Chondrocyte (in vitro differentiated cells): ENCODE measurements around the gene ZNF628. TPM values are rescaled to one million over a fixed set of nuclear protein-coding genes. Genes with fewer than 3 reads are reported as not detected.

ENCODE experiments used
- DNase-seq: peaks from one replicate; pipeline ENCODE4 v3.0.0; 2021; ENCODE audit warnings: mixed read lengths, low spot score
- H3K27ac Mint-ChIP-seq: one replicate; pipeline ENCODE4 v1.8.0; 2021; ENCODE audit warnings: mild to moderate bottlenecking, moderate library complexity, mixed read lengths; ENCODE audit not compliant: unreplicated experiment
- H3K27me3 Mint-ChIP-seq: 2 replicates; pipeline ENCODE4 v1.8.0; 2021; ENCODE audit warnings: low read depth, mixed read lengths
- H3K36me3 Mint-ChIP-seq: 2 replicates; pipeline ENCODE4 v1.8.0; 2021; ENCODE audit warnings: low read depth, mixed read lengths
- H3K4me1 Mint-ChIP-seq: 2 replicates; pipeline ENCODE4 v1.8.0; 2021; ENCODE audit warnings: low read depth, mild to moderate bottlenecking, mixed read lengths
- H3K4me3 Mint-ChIP-seq: one replicate; pipeline ENCODE4 v1.8.0; 2021; ENCODE audit warnings: mild to moderate bottlenecking, moderate library complexity, mixed read lengths; ENCODE audit not compliant: unreplicated experiment
- H3K9me3 Mint-ChIP-seq: 2 replicates; pipeline ENCODE4 v1.8.0; 2021; ENCODE audit warnings: low read depth, mixed read lengths
- total RNA-seq: library from RNA; stranded (reverse); gene quantifications from 3 replicates; pipeline ENCODE4 v1.2.1, GENCODE V29; 2021
- TF ChIP-seq, protein P1 (sequence below): fragments of 200-600 bp; sonication (generic); IDR thresholded peaks from 2 replicates; pipeline ENCODE4 v1.5.0; 2021; ENCODE audit warnings: antibody characterized with exemption, mild to moderate bottlenecking, moderate library complexity

Gene ZNF628
- total RNA-seq, 1 donor from 2014 or later: 9.4 TPM

DNA sequence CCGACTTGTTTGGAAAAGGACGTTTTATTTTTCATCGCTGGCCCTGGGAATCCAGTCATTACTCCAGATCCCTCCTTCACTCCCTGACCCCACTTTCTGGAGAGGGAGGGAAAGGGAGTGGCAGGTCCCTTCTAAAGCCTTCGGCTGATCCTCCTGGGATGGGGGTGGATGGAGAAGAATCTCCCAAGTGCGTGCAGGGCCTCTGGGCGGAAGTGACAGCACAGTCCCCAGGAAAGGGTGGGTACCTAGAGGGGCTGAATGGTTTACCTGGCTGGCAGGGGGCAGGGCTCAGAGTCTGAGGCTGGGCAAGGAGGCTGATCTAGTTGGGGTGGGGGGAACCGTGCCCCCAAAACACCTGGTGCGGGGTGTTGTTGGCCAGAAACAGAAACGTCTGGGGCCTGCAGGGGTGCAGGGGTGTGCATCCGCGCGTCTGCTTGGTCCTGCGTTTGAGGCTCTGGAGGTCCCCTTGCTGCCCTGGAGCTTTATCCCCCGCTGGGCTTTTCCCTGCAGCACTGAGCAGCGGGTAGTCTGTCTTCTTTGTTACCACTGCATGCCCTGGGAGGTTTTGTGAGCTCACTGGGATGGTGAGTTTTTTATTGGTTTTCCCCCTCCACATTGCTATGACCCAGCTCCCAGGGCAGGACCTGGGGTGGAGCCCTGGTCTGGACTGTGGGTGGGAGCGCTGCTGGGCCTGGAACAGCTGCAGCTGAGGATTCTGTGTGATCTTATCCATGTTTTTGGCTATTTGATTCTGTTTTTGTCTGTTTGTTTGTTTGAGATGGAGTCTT lies 3.0 kb upstream of the ZNF628 start:
- DNase-seq: no peak
- Mint-ChIP-seq H3K4me1 (peaks cover 31% of the 10 kb centered on the region), H3K27ac (no peak overlapping the region), H3K36me3 (no peaks in the 10 kb centered on the region), H3K9me3 (no peaks in the 10 kb centered on the region), H3K27me3 (no peaks in the 10 kb centered on the region), H3K4me3 (no peak overlapping the region)
- TF ChIP-seq, protein P1, sequence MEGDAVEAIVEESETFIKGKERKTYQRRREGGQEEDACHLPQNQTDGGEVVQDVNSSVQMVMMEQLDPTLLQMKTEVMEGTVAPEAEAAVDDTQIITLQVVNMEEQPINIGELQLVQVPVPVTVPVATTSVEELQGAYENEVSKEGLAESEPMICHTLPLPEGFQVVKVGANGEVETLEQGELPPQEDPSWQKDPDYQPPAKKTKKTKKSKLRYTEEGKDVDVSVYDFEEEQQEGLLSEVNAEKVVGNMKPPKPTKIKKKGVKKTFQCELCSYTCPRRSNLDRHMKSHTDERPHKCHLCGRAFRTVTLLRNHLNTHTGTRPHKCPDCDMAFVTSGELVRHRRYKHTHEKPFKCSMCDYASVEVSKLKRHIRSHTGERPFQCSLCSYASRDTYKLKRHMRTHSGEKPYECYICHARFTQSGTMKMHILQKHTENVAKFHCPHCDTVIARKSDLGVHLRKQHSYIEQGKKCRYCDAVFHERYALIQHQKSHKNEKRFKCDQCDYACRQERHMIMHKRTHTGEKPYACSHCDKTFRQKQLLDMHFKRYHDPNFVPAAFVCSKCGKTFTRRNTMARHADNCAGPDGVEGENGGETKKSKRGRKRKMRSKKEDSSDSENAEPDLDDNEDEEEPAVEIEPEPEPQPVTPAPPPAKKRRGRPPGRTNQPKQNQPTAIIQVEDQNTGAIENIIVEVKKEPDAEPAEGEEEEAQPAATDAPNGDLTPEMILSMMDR: no peak

DNA sequence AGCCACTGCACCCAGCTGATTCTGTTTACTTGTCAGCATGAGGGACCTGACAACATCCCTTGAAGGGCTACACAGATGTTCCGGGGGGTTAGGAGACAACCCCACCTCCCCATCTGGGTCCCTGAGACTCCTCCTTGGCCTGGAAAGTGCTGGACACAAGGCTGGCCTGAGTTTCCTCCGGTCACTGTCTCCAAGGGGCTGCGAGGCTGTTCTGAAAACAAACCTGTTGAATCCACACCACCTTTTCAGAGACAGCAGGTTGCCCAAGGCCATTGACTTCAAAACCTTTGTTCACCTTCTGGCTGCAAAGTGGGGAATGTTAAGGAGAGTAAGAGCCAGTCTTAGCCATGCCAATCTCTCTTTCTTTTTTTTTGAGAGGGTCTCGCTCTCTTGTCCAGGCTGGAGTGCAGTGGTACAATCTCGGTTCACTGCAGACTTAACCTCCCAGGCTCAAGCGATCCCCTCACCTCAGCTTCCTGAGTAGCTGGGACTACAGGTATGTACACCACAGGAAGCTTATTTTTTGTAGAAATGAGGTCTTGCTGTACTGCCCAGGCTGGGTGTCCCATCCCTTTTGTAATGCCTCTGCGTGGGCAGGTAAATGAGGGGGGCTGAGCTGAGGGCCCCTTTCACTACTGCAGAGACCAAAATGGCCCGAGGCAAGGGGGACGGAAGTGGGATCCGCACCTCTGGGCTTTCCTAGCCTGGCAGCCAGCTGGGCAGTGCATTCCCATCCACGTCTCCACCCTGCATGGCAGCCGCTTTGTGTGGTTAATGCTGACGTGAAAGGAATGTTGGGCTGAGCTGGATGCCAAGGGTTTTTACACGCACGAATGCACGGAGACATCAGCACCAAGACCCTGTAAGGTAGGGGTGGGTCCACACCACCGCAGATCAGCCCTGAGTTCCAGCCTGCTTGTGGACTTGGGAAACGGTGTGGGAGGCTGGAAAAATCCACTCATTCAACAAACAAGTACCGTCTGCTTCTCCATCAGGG lies 1.9 kb upstream of the ZNF628 start:
- DNase-seq: peak; percentile 68
- H3K27ac Mint-ChIP-seq: peak overlapping the region; percentile 96

DNA sequence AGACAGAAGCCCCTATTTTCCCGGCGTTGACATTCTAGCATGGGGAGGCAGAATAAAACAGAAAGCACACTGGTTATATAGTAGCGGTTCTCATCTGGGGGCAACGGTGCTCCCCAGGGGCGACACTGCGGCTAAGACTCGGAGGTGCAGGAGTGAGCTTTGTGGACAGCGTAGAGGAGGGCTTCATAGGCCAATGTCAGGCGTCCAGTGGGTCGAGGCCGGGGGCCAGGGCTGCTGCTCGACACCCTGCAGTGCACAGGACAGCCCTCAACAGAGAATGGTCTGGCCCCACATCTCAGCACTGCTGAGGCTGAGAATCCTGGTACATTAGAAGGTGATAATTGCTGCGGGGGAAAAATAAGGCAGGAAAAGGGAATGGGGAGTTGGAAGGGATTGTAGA lies 1.5 kb downstream of the ZNF628 start:
- Mint-ChIP-seq H3K4me1 (peaks cover 41% of the 10 kb centered on the region), H3K9me3 (no peaks in the 10 kb centered on the region), H3K36me3 (no peaks in the 10 kb centered on the region), H3K27me3 (no peaks in the 10 kb centered on the region), H3K27ac (peak overlapping the region; percentile 67), H3K4me3 (peak overlapping the region; percentile 94)
- peak; percentile 70 for DNase-seq
- TF ChIP-seq, protein P1: no peak

More for the DNA sequence above, 1.9 kb upstream of the ZNF628 start:
- Mint-ChIP-seq H3K9me3 (no peaks in the 10 kb centered on the region), H3K27me3 (no peaks in the 10 kb centered on the region), H3K4me1 (peaks cover 41% of the 10 kb centered on the region), H3K4me3 (no peak overlapping the region), H3K36me3 (no peaks in the 10 kb centered on the region)
- TF ChIP-seq, protein P1: no peak

DNA sequence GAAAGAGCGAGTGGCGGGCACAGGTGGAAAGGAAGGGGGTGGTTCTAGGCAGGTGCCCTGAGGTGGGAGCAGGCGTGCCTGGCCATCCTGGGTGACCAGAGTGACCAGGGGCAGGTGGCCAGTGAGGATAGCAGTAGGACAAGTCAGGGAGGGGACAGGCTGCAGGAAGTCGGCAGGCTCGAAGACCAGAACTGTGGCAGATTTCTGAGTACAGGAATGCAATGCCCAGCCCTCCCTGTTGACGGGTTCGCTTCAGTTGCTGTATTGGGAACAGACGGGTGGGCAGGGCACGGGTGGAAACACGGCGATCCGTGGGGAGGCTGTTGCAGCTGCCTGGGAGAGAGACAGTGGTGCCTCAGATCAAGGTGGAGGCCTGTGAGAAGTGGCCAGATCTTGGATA lies 1.9 kb downstream of the ZNF628 start:
- Mint-ChIP-seq H3K27ac (peak overlapping the region; percentile 23), H3K4me3 (peak overlapping the region; percentile 94), H3K9me3 (no peaks in the 10 kb centered on the region), H3K4me1 (peaks cover 41% of the 10 kb centered on the region), H3K27me3 (no peaks in the 10 kb centered on the region), H3K36me3 (no peaks in the 10 kb centered on the region)
- TF ChIP-seq, protein P1: no peak
- peak; percentile 86 for DNase-seq

DNA sequence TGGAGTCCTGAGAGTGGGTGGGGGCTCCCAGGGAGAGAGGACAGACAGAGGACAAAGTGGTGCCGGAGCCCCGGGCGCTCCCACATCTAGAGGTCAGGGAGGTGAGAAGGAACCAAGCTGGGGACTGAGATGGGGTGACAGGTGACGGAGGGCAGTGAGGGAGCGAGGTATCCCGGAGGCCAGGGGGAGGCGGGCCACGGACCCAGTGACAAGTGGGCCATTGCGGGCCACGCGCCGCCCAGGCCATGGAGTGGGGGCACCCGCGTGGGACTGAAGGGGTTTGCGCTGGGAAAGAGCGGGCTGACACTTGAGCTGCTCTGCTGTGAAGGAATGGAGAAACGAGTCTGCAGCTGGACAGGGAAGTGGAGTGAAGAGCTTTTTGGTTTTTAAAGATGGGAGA lies 2.6 kb downstream of the ZNF628 start:
- H3K4me3 Mint-ChIP-seq: no peak overlapping the region
- TF ChIP-seq, protein P1: no peak
- no peak overlapping the region for H3K27ac Mint-ChIP-seq

More for the DNA sequence above, 2.6 kb downstream of the ZNF628 start:
- Mint-ChIP-seq H3K27me3 (no peaks in the 10 kb centered on the region), H3K9me3 (no peaks in the 10 kb centered on the region), H3K4me1 (peaks cover 41% of the 10 kb centered on the region), H3K36me3 (no peaks in the 10 kb centered on the region)
- DNase-seq: peak; percentile 87
